HG03060 (cell line): ENCODE data around the gene AOPEP.

Experiments used
- ATAC-seq: cut with Tn5 transposase; IDR thresholded peaks from one replicate; pipeline ENCODE4 v1.9.1; 2021; ENCODE audit warnings: low read depth, moderate number of reproducible peaks; ENCODE audit not compliant: unreplicated experiment

AOPEP gene

DNA sequence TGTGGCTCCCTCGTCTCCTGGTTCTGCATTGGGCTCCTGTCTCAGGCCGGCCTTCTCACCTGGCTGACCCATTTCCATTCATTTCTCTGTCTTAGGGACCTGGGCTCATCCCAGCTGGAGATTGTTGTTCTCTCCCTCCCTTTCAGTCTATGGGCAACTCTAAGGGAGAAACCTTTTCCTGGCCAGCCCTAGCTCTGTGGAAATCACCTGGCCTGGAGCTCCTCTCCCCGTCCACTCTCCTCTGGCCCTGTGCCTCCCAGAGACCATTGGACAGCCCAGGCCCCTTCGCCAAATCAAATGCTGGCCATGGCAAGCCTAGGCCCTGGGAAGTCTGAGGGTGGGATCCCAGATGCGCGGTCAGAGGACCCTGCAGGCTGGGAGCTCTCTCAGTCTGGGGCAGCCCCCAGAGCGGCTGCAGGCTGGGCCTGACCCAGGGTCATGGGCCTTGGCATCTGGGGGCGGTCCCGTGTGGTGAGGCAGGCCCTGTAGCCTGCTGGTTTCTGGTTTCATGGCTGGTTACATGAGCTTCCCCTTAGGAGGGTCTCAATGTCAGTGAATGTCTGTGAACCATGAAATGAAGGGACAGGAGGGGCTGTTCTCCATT is 253.5 kb downstream of the AOPEP start:
- ATAC-seq, result no peak

DNA sequence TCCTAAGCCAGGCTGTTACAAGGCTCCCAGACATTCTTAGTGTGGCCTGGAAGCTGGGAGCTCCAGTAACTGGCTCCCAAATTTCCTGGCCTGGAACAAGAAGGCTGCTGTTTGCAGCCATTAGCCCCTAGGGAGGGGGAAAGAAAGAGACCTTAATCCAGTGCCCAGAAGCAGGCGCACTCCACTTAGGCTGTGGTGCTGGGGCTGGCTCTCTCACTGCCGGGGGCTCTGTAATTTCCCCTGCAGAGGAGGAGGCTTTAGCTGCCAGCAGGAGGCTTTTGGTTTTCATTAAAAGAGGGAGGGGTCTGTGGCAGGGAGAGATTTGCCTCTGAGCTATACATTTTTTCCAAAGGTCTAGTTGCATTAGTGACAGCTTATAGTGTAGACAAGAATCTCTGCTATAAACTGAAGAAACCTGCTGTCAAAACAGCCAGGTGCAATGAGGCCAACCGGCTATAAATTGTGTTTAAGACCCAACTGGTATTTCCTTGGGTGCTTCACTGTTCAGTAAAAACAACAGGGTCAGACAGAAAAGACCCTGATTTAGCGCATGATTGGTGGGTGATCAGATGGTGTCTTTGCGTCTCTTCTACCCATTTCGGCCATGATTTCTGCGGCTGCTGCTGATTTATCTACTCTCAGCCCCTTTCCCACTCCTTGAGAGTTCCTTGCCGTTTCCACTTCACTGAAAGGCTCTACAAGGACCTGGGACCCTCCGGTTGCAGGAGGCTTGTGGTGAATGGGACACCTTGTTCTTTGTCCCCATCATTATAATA is 254.6 kb downstream of the AOPEP start:
- ATAC-seq, result no peak

DNA sequence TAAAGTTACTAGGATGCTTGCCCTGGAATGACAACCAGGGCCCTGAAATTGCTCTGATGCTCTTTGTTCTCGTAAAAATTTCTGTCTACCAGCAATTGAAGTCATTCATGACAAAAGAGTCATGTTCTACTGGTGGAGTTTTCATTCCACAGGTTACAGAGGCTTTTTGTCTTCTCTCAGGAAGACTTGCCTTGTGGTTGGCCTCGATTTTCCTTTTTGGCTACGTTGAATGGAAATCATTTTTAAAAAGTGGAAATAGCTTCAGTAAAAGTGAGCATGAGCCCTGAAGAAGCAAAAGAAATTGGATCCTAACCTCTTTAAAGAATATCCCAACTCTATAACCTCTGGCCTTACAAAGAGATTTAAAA is 255.2 kb downstream of the AOPEP start:
- ATAC-seq, result no peak

DNA sequence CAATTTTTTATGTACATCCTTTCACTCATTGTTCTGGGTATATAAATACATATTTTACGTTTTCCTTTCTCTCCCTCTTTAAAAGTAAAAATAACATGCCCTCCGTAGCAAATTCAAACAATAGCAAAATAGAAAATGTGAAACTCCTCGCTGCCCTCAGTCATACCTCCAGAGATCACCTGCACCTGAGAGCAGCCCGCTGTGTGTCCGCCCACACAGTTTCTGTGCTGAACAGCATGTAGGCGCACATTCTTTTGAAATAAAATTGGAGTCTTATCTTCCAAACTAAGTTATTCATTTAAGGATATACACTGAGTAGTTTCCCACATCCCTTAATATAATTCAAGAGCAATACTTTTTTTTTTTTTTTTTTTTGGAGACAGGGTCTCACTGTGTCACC is 255.7 kb downstream of the AOPEP start:
- no peak for ATAC-seq

DNA sequence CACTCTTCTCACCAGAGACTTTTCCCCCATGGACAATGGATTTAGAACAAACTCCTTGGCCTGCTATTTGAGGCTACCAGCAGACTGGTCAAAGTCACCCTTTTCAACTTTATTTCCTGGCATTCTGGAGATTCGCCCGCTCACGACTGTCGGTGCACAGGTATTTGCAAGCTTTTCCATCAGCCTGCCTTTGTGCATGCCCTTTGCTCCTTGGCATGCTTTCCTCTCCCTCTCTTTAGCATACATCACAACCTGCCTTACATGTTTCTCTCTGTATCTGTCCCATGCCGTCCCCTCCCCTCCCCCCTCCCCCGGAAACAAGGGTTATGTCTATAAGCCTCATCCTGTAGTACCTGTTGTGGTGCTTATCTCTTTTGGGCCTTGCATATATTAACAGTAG is 257.1 kb downstream of the AOPEP start:
- no peak for ATAC-seq

DNA sequence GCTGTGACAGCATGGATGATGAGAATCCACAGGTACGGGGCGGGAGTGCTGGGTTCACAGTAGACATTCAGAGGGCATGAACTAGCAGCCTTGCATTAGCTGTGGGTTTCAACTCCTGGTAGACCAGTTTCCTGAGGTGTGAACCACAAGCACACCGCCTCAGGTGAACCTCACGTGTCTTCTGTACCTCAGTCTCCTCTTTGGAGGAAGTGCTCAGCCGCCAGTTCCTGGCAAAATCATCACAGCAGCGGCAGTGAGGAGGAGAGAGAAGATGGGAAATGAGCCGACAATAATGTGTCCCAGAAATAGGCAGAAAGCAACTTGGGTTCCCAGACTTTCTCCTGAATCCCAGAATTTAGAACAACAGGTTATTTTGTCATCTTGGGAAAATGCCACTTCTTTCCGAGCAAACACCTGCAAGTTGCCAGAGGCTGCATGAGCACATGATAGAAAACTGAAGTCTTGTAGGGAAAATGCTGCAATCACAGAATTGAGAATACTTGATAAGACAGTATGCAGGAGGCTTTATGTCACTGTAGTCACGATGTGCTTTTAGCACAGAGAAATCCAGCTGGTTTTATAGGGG is 258.5 kb downstream of the AOPEP start:
- no peak for ATAC-seq

DNA sequence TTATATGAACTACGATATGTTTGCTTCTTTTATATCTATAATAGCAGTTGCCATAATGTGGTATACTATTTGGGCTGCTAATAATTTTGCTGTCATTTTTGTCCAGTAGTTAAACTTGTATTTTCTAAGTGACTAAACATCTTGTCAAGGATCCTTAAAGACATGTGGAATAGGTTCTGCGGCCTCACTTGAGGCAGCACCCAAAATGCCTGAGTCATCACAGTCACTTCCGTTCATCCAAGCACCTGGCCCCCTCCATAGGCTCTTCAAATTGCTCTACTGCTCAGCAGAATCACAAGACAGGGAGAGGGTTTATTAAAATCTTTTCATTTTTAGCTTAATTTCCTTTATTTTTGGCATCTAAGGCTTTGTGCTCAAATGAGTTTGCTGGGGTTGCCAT is 259.1 kb downstream of the AOPEP start:
- no peak for ATAC-seq

DNA sequence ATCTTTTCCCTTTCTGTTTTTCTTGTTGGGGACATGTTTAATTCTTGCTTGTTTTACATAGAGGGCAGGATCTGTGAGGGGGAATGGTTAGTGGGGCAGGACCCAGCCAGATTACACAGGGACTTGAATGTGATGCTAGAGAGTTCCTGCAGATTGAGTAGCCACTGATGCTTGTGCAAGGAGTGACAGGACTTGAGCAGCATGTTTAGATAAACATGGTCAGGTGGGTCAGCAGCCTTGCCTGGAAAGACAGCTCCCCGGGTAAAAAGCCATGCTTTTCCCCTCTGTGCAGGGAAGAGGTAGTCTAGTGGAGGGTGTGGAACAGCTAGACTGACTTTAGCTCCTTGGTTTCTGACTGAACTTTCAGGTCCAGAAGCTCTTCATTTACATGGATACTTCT is 261.2 kb downstream of the AOPEP start:
- no peak for ATAC-seq

DNA sequence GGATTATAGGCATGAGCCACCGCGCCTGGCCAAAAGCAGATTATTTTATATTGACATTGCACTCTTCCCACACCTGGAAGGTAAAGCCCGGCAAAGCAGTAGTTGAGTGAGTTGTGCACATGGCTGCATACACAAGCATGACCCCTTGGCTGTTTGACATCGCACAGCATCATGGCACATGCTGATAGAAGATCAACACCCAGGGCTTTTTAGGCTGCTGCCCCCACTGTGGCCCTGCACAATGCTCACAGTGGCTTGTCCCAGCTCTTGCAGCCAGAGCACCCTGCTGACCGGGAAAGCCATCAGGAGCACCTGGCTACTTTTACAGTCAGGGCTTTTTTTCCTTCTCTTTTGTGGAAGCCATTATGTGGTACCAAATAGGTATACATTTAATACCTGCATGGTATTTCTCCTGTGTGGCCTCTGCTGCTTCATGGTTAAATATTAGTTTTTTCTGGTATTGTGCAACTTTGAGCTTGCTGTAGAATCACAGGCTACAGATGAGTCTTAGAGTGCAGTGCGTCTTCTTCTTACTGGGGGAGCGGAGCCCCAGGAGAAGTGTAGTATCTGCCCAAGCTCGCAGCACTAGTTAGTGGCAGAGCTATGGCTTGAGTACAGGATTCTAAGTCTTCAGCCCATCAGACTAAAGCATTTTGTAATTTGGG is 264.5 kb downstream of the AOPEP start:
- ATAC-seq, result no peak

DNA sequence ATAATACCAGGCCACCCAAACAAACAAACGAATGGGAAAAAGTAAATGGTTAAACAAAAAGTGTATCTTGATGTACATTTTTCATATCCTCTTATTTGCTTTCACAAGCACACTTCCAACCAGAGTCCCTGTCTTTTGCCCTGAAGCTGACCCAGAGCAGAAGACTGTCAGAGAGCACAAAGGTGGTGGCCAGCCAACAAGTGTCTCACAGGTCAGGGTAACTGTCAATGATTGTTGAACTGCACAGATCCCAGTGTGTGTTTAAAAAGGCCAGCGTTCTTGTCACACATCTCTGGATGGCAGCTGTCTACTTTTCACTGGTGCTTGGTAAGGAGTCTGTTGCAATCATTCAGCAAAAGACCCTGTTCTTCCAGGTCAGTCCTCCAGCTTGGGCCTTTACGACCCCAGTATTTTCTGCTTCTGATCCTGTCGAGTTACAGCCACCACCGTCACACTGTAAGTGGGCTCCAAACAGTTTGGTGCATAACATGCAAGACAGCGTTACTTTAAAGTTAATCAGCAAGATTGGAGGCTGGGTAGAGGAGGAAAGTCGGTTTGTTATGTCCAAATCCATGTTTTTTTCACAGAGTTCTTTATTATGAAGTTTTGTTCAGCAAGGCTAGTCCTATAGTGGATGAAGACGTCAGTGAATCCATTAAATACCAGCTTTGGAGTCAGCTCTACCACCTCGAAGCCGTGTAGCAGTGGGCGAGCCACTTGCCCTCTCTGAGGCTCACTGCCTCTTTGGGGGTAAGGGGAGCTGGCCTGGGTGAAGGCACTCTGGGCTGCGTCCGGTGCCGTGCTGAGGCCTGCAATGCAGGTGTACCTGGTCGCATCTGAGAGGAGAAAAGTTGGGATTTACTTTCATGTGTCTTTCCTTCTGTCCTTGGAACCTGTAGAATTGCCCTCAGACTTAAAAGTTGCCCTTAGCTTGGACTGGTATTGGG is 265.7 kb downstream of the AOPEP start:
- no peak for ATAC-seq

DNA sequence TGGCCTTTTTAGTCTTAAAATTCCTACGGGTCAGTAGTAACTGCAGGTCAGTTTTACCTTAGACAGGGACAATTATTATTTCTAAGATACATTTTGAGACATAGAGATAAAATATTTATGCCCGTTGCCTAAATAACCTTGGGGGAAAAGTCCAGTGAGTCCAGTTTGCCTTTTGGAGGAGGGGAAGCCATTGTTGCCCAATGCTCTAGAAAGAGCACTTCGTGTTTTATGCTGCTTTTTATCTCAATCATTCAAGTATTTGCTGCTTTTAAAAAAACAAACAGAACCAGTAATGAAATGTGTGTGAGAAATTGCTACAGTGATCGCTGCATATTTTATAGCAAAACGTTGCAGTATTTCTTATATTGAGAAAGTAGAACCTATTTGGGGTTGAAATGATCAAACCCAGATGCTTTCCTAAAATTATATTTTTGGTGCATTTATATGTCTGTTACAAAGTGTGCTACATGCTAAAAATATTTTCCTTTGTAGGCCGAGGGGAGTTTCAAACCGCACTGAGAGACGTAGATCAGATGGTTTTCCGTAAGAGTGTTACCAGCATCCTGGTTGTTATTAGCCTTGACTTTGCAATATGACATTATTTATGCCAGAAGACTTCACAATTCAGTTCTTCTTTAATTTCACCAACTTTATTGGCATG is 266.8 kb downstream of the AOPEP start:
- no peak for ATAC-seq

DNA sequence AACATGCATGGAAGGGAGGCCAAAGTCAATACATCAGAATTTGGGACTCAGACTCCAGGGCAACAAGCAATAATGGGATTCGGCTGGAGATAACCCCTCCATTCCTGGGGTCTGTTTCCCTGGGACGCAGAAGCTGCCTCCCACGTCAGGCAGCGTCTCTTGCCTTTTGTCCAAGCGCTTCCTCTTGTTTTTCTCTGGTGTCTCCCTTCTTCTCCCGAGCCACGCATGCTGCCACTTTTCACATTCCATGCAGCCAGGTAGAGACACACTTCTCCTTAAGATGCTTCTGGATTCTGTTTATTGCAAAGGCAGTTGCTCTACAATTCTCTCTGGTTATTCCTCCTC is 267.3 kb downstream of the AOPEP start:
- ATAC-seq, result no peak

DNA sequence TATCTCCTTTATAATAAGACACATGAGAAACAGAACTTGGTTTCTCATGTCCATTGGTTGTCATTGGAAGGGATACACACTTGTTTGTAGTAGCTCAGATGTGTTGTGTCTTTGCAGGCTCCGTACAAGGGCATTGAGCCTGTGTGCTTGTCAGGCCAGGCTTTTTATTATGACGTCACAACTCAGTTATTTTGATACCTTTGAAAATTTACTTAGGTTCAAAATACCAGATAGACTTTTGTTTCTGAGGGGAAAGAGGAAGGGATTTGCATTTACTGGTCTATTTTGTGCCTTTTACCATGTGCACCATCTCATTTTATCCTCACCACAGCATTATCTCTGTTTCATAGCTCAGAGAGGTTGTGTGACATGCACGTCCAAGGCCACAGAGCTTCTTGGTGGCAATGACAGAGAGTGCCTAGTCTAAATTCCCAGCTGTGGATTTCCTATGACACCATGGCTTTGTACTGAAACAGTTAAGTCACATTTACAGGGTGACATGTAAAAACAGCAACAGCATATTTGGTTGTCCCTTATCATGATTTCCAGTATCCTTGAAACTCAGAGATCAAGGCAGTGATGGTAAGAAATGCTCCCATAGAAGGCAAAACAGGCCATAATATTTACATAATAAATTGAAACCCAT is 268.7 kb downstream of the AOPEP start:
- ATAC-seq, result no peak

DNA sequence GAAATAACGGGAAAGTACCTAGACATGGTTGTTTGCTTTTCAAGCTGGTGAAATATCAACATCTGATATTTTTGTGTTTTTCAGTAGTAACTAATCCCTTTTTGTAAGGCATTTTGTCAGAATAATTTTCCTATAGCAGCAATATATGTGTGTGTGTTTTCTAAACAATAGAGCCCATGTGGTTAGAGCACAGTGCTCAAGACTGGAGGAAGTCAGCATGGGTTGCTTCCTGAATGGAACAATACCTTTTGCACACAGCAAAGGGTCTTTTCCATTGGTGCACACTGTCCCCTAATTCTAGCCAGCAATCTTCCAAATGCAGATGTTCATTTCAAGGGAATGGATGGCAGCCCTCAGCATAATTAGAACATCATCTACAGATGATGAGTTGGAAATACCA is 270.1 kb downstream of the AOPEP start:
- ATAC-seq, result no peak

DNA sequence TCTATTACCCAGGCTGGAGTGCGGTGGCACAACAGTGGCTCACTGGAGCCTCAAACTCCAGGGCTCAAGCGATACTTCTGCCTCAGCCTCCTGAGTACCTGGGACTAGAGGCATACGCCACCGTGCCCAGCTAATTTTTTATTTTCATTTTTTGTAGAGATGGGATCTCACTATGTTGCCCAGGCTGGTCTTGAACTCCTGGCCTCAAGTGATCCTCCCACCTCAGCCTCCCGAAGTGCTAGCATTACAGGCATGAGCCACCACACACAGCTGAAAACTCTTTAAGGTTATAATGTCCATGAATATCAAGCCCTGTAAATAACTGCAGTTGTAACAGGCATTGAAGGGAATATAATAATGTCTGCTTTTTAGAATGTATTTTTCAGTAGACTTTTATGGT is 271.2 kb downstream of the AOPEP start:
- no peak for ATAC-seq

DNA sequence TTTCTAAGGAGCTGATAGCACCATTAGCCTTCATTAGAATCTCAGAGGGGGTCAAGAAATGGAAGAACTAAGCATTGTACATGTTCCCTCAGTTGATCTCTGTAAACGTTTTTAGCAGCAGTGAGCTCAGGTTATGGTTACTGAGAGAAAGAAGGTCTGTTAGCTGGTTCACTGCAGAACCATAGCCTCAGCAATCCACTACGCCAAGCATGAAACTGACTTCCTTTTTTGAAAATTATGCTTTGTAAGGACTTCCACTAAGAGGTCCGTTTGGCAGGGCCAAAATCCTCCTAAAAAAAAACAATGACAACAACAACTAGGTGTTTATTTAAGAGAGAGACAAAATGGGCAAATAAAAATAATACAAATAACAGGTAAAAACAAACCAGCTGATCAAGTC is 273.3 kb downstream of the AOPEP start:
- ATAC-seq, result no peak

DNA sequence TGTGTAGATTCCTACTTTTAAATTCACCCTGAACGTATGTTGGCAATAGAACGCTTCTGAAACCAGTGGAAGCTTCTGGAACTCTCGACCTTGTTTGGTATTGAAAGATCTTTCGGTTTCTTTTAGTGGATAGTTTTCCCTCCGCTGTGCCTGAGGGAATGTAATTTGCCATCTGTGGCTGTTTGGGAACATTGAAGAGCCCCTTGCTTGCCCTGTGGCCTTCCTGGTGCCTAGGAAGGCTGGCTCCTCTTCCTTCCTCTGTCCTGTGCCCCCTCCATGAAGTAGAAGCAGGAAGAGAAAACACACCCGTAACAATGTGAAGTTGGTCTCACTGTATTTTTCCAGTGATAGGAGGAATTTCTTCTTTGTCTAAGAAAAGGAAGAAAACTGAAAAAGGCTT is 274.3 kb downstream of the AOPEP start:
- no peak for ATAC-seq

DNA sequence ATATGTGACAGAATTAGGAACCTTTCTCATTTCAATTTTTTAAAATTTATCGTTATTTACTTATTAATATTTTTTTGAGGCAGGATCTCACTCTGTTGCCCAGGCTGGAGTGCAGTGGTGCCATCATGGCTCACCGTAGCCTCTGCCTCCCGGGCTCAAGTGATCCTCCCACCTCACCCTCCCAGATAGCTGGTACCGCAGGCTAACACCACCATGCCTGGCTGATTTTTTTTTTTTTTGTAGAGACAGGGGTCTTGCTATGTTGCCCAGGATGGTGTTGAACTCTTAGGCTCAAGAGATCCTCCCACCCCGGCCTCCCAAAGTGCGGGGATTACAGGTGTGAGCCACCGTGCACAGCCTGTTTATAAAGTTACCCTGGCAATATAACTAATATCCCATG is 275.2 kb downstream of the AOPEP start:
- no peak for ATAC-seq

DNA sequence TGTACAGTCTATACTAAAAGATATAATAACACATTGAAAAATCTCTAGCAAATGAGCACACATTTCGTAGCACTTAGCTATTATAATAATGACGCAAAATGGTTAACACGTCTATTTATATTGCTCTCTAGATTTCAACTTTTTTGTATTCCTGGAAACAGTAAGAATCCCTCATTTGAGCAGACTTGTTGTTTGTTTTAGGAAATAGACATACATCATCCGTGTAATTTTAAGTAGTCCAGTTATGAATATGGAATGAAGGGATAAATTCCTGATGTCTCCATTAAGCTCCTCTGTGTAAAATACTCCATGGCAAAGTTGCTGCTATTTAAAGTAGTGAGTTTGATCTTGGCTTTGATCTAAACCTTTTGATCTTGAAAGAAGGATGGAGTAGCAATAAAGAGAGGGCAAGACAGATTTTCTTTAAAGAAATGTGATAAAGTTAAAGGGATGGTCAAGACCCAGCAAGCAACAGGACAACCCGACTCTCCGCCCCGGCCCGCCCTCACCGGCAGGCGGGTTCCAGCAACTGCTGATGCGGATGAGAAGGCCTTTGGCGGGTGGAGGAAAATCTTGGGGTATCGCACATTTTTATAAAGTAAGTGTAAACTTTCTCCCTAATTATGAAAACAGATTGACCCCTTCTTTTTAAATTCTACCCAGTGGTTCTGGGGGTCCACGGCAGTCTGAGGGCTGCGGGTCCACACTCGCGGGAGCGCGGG is 277.4 kb downstream of the AOPEP start:
- ATAC-seq, result no peak
